HepG2 (cell line): ENCODE results near the gene ACOXL. TPM values are rescaled to one million over a fixed set of nuclear protein-coding genes. Genes with fewer than 3 reads are reported as not detected.
"Not testable (repeated sequence)": the region's sequence is repeated elsewhere in the genome, so short reads cannot be mapped to it uniquely, and the experiment has no call there.

Experiments used
- ATAC-seq: fragments of 200-7000 bp; cut with Tn5 transposase; 3 replicates; pipeline ENCODE4 v1.9.1; 2020; ENCODE audit warnings: mild to moderate bottlenecking, moderate library complexity
- BruUV-seq: library from RNA; stranded (reverse); fragments of 400-500 nt; replicated peaks from 2 replicates; lab custom pipeline; 2021; lab: Mats Ljungman, UMichigan
- CTCF ChIA-PET: fragments of 300-600 bp; formaldehyde crosslinking; extraction: SDS; loops from one replicate; lab custom pipeline; 2021; ENCODE audit warnings: low total read pairs, inconsistent platforms, low intra/inter-chr PET ratio; lab: Yijun Ruan, JAX
- POLR2A ChIA-PET: fragments of 350-600 bp; sonication (Branson Sonifier 250); formaldehyde crosslinking; loops from one replicate; lab custom pipeline; 2020; ENCODE audit warnings: antibody characterized with exemption, inconsistent platforms; lab: Yijun Ruan, JAX
- DNase-seq: peaks from one replicate; pipeline ENCODE4 v3.0.0-alpha.2; 2015; ENCODE audit warnings: low spot score
- FAIRE-seq: peaks from 3 replicates; lab custom pipeline; 2011; peaks lifted over from hg19 to GRCh38; lab: Jason Lieb, UNC
- H2AFZ ChIP-seq: one replicate; pipeline ENCODE4 v1.6.1; 2011; ENCODE audit warnings: low read length, inconsistent platforms
- H3K27ac ChIP-seq: fragments of 300-600 bp; 3 replicates; pipeline ENCODE4 v1.8.0; 2011; ENCODE audit warnings: mixed run types, mild to moderate bottlenecking, mixed read lengths, low read length, inconsistent platforms; ENCODE audit not compliant: insufficient read depth; ENCODE audit errors: extremely low read length
- H3K27me3 ChIP-seq, 2 experiments: fragments of 200-600 bp in 1 of 2; 2 replicates in 1 of 2; 3 replicates in 1 of 2; pipeline versions ENCODE4 v1.6.0 to v1.8.0; 2011; ENCODE audit warnings: low read length in 2 of 2, mild to moderate bottlenecking in 2 of 2, moderate library complexity in 2 of 2, inconsistent platforms in 1 of 2; ENCODE audit not compliant: insufficient read depth in 2 of 2, control insufficient read depth in 1 of 2
- H3K36me3 ChIP-seq, 2 experiments: fragments of 200-600 bp in 1 of 2; replicated peaks in 1 of 2; 2 replicates in 1 of 2; 3 replicates in 1 of 2; pipeline versions ENCODE4 v1.5.1 to v1.8.0; 2011; ENCODE audit warnings: low read length in 2 of 2, inconsistent platforms in 1 of 2; ENCODE audit not compliant: insufficient read depth in 2 of 2, control insufficient read depth in 1 of 2
- H3K4me1 ChIP-seq: 2 replicates; pipeline ENCODE4 v1.5.1; 2012; ENCODE audit warnings: low read length, inconsistent platforms; ENCODE audit not compliant: insufficient read depth
- H3K4me2 ChIP-seq: 2 replicates; pipeline ENCODE4 v1.6.0; 2011; ENCODE audit warnings: low read depth, low read length, inconsistent platforms
- H3K4me3 ChIP-seq, 3 experiments: fragments of 200-600 bp in 1 of 3; sonication (generic), shearing (Covaris generic) in 1 of 3; replicated peaks in 1 of 3; 2 replicates each; pipeline ENCODE4 v1.5.1; 2011 to 2016; ENCODE audit warnings: low read length in 3 of 3, inconsistent platforms in 2 of 3, low read depth in 2 of 3, mild to moderate bottlenecking in 2 of 3, control low read depth in 1 of 3, mixed read lengths in 1 of 3; ENCODE audit not compliant: insufficient read depth in 1 of 3
- H3K79me2 ChIP-seq: one replicate; pipeline ENCODE4 v1.6.1; 2011; ENCODE audit warnings: low read length, inconsistent platforms; ENCODE audit not compliant: insufficient read depth
- H3K9ac ChIP-seq: 2 replicates; pipeline ENCODE4 v1.6.0; 2011; ENCODE audit warnings: mild to moderate bottlenecking, low read depth, low read length, inconsistent platforms; ENCODE audit not compliant: insufficient read depth
- H3K9me3 ChIP-seq: 2 replicates; pipeline ENCODE4 v1.5.1; 2012; ENCODE audit warnings: mild to moderate bottlenecking, low read length
- H4K20me1 ChIP-seq: 2 replicates; pipeline ENCODE4 v1.6.0; 2011; ENCODE audit warnings: inconsistent platforms, mild to moderate bottlenecking, low read length, moderate library complexity; ENCODE audit not compliant: insufficient read depth
- MAFK ChIP-seq, 2 experiments: IDR thresholded peaks in 1 of 2; conservative IDR thresholded peaks in 1 of 2; 2 replicates each; pipeline ENCODE4 v1.6.1; 2011; ENCODE audit warnings: improper control_type of control experiment in 2 of 2, low read length in 2 of 2
- NKX3-1 ChIP-seq: sonication (generic); formaldehyde crosslinking; IDR thresholded peaks from 2 replicates; pipeline ENCODE4 v1.5.0; 2020; ENCODE audit warnings: missing genetic modification reagents
- WGBS: methylation state at CpG from one replicate; pipeline ENCODE4 v1.1.6; 2017; ENCODE audit warnings: low lambda C conversion rate; 5-methylcytosine and 5-hydroxymethylcytosine counted together
- in situ Hi-C: cut with HindIII; loops from 2 replicates; pipeline ENCODE4 v1.10.0; 2017; ENCODE audit warnings: low pct_unique_long_range_greater_than_20kb; ENCODE audit not compliant: extremely low pct_ligation_motif_present
- intact Hi-C: fragments of 100-400 bp; cut with micrococcal nuclease; formaldehyde crosslinking; loops from one replicate; pipeline ENCODE4 v1.10.0; 2022; ENCODE audit not compliant: unreplicated experiment
- polyA plus RNA-seq, 8 experiments: library from polyadenylated mRNA; depleted of rRNA in 3 of 8; stranded (reverse) in 7 of 8; unstranded in 1 of 8; fragments of >200 nt; fragmentation: Illumina TruSeq in 4 of 8; extraction: Trizol in 4 of 8; gene quantifications; 2 replicates each; pipeline versions ENCODE4 v1.2.1 to v1.2.3, GENCODE V29; 2011 to 2016; ENCODE audit warnings: low read depth in 4 of 8, missing spikeins in 1 of 8, mixed read lengths in 1 of 8; ENCODE audit not compliant: insufficient read depth in 1 of 8
- total RNA-seq, 5 experiments: library from RNA; depleted of rRNA; stranded (reverse); fragments of >200 nt; fragmentation: Illumina TruSeq; extraction: Trizol; gene quantifications; 2 replicates each; pipeline ENCODE4 v1.2.3, GENCODE V29; 2016; ENCODE audit warnings: low read depth in 1 of 5

ACOXL gene
- total and polyA plus RNA-seq, 2 of the 13 experiments (the other 11 are each of a cell fraction or from before 2014, with no cell fraction given) = not detected

DNA sequence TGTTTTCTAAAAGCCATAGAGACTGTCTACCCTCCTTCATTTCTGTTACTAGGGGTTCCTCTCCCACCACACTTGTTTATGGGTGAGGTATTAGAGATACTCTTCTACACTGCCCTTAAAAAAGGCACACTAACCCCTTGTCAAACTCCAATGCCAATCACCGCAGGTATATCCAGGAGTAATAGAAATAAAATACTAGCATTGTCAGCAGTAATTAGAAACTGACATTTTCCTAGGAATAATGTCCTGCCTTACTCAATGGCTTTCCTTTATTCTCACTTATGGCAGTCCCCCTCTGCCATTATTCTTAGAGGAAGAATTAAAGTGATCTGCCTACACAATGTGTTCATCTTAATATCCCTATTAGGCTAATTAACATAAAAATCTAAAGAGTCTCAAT lies 49.5 kb upstream of the ACOXL start:
- TF ChIP-seq MAFK (conservative IDR thresholded peaks at IDR 0.05 in 1 of 2, IDR thresholded peaks at IDR 0.05 in 1 of 2; ENCODE audit: low read length in 2 of 2) (peak; percentile 69 to 73), NKX3-1 (CRISPR knock-in tag) (no peak)
- no peak overlapping the region for H3K27ac ChIP-seq
- peaks cover 9% of the 10 kb centered on the region; the same call in 1 of the 2 replicates for H3K9me3 ChIP-seq
- BruUV-seq = no TSS peak
- ATAC-seq = no peak
- no peak overlapping the region for H3K9ac ChIP-seq
- H3K4me3 ChIP-seq = no peak overlapping the region
- H4K20me1 ChIP-seq = no peaks in the 10 kb centered on the region
- H3K79me2 ChIP-seq = no peaks in the 10 kb centered on the region
- no peak for FAIRE-seq
- WGBS = 29% methylated on average over 1 of the region's 1 CpG
- DNase-seq = no peak
- peaks cover 0 to 31% of the 10 kb centered on the region in 2 experiments; a peak in 3 of 5 replicates for H3K27me3 ChIP-seq
- H3K4me2 ChIP-seq = no peak overlapping the region
- no peaks in the 10 kb centered on the region for H3K36me3 ChIP-seq
- intact Hi-C loops = no loop called here
- H3K4me1 ChIP-seq = peaks cover 12% of the 10 kb centered on the region
- H2AFZ ChIP-seq = no peak overlapping the region
- POLR2A ChIA-PET = no interaction called here
- in situ Hi-C loops = no loop called here
- CTCF ChIA-PET = no interaction called here

GRCh38 chr2:110687775-110688484 lies 44.4 kb upstream of the ACOXL start:
- H3K36me3 ChIP-seq, FAIRE-seq, CTCF ChIA-PET, H3K79me2 ChIP-seq, H3K27ac ChIP-seq, H3K4me2 ChIP-seq, ATAC-seq, H4K20me1 ChIP-seq, H2AFZ ChIP-seq, H3K9me3 ChIP-seq, H3K4me3 ChIP-seq, POLR2A ChIA-PET, H3K9ac ChIP-seq, in situ Hi-C loops, BruUV-seq, DNase-seq, intact Hi-C loops: not testable (repeated sequence)
- 31% methylated on average over 9 of the region's 9 CpGs for WGBS
- Histone ChIP-seq H3K27me3 (peaks cover 0 to 18% of the 10 kb centered on the region in 2 experiments; a peak in 3 of 5 replicates), H3K4me1 (peaks cover 10% of the 10 kb centered on the region)
